HG03442 (cell line): ENCODE results near the gene FOXO1.

Experiments used
- ATAC-seq: cut with Tn5 transposase; IDR thresholded peaks from one replicate; pipeline ENCODE4 v1.9.1; 2021; ENCODE audit warnings: mild to moderate bottlenecking, moderate library complexity; ENCODE audit not compliant: unreplicated experiment

Gene FOXO1

DNA sequence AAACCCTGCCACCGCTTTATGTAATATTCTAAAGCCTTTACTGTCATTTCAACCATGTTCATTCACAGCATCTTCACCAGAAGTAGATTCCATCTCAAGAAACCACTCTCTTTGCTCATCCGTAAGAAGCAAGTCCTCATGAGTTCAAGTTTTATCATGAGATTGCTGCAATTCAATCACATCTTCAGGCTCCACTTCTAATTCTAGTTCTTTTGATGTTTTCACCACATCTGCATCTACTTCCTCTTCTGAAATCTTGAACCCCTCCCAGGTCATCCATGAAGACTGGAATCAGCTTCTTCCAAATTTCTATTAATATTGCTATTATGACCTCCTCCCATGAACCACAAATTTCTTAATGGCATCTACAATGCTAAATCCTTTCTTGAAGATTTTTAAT, 83.9 kb downstream of the FOXO1 start:
- no peak for ATAC-seq

DNA sequence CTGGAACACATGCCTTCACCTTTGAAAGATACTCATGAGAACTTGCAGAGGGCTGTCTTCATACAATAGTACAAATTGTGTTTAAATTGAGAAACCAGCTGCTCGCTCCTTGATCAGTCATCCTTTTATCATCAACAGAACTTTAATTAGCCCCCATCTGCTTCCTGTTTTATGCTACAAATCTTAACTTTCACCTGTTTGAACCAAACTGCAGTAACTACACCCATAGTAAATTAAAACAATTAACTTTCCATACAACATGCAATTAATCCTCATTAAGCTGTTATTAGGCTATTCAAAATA, 85.2 kb downstream of the FOXO1 start:
- ATAC-seq: no peak

DNA sequence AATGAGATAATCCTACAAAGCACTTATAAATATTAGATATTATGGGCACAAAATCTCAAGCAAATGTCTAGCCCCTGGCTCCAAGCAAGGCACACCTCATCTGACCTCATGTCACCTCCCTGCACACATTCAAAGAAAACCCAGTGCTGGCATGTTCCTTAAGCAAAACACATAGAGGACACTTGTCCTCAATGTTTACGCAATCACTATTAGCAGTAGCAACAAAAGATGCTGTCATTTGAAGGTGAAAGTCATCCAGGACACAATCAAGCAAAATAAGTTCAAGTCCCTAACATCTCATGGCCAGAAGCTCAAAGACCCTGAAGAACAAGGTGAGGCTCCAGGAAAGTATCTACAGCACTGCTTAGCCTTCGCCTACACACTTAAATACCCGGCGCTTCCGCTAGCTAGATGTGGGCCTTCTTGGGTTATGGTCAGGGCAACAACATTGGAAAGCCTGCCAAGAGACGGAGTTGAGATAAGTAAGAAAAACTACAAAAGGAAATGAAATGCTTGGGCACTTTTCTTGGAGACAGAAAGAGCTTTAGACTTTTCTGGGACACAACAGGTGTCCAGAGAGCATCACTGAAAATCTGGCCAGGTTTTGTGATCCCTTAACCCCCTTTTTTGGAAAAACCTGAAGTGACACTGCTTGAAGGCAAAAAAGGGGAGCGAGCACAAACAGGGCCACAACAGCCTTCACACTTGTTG, 85.7 kb downstream of the FOXO1 start:
- no peak for ATAC-seq

DNA sequence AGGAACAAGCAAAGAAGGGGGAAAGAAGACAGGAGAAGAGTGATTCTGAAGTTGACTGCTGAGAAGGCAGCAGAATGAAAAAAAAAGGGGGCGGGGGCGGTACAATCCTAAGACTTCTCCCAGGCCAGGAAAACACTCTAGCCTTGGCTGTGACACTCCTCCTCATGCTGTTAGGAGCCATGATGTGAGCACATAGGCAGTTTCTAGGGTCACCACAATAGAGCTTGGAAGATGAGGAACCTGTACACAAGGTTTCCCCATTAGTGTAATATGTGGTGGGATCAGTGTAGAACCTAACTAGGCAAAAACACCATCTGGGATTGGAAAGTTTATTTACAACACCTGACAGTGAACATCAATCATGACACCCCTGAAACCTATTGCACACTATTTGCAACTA, 86.9 kb downstream of the FOXO1 start:
- no peak for ATAC-seq

DNA sequence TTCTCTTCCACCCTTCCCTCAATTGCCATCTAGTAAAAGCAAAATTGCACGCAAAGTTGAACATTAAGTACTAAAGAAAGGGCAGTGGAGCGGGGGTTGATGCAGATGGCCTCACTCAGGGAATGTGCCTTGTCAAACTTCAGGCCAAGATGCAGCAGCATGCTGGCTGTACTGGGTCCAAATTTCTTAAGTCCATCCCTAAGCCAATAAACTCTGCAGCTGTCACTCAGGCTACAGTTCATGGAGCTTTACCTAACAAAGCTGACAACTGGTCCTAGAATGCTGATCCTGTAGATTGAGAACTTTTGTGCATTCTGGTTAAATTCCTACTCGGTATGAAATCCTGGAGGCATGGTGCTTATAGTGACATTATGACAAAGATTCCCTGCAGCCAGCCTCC, 88.4 kb downstream of the FOXO1 start:
- no peak for ATAC-seq

DNA sequence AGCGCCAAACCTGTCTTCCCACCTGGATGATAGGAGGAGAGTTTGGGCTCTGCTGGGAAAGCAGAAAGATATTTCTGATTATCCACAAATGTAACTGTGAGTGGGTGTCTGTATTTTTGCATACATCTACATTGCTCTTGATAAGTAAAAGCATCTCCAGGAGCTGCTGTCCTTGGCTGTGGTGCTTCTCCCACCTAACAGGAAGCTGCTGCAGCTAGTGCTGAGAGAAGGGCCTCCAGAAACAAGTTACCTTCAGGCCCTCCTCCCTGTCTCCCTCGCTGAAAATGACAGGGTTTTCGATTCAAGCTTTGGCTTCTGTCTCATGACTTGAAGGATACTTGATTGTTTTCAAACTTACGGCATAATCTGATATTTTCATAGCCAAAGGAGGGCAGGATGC, 90.1 kb downstream of the FOXO1 start:
- ATAC-seq: no peak

DNA sequence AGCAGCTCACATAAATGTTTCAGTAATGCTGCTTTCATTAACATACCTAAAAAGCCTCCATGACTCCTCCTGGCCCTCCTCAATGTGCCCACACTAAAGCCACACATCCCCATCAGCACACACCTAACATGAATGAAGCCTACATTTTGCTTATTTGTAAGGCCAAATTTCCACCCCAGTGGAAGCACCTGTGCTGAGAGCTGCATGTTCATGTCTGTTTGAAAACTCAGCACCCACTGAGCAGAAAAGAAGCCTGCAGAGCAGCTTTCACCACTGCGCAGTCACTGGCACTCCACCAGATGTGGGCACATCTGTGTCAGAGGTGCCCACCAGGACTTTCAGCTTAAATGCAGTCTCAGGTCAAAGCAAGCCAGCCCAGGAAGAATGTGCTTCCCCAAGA, 93.5 kb downstream of the FOXO1 start:
- ATAC-seq: no peak

DNA sequence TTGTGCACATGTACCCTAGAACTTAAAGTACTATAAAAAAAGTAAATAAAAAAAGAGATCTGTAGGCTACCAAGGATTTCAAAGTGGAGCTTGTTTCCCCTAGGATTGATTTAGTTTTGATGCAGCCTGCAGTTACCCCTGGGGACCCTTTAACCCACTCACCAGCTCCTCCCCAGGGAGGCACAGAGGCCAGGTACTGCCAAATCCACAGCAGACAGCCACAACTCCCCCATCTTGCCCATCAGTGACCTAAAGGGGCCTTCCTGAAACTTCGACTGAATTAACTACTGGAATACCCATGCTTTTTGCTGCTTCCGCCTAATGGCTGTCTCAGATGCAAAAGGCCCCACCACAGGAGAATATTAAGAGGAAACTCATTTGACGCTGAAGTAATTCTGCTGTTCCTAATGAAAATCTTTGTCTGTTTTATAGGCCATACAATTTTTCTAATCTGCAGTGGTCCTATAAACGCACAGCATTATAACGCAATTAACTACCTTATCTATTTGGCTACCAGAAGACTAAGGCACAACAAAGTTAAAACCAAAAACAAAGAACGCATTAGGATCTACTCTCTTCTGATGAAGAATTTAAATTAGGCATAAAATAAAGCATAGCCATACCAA, 95.0 kb downstream of the FOXO1 start:
- no peak for ATAC-seq

DNA sequence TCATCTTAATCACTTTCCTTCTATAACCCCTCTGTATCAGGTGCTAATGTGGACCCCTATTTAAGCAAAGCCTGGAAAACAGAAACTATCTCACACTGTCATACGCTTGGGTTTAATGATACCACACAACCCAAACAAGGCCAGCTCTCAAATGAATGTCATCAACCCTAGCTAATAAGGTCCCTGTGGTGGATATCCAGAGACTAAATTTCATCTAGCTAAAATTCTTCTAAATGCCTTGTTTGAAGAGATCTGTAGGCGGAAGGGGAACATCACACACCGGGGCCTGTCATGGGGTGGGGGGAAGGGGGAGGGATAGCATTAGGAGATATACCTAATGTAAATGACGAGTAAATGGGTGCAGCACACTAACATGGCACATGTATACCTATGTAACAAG, 95.5 kb downstream of the FOXO1 start:
- ATAC-seq: no peak

DNA sequence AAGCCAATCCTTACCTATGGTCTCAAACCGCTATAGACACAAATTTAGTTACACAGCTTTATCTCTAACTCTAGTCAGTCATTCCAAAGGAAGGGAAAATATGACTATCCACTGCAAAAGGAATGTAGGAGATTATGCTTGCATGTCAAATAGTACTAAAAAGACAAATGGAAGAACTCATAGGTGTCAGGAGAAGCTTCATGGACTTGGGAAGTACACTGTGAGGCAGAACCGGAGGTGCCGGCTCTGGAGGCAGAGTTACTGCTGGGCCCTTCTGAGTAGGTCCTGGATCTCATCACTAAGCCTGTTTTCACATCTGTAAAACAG, 97.5 kb downstream of the FOXO1 start:
- ATAC-seq: no peak

DNA sequence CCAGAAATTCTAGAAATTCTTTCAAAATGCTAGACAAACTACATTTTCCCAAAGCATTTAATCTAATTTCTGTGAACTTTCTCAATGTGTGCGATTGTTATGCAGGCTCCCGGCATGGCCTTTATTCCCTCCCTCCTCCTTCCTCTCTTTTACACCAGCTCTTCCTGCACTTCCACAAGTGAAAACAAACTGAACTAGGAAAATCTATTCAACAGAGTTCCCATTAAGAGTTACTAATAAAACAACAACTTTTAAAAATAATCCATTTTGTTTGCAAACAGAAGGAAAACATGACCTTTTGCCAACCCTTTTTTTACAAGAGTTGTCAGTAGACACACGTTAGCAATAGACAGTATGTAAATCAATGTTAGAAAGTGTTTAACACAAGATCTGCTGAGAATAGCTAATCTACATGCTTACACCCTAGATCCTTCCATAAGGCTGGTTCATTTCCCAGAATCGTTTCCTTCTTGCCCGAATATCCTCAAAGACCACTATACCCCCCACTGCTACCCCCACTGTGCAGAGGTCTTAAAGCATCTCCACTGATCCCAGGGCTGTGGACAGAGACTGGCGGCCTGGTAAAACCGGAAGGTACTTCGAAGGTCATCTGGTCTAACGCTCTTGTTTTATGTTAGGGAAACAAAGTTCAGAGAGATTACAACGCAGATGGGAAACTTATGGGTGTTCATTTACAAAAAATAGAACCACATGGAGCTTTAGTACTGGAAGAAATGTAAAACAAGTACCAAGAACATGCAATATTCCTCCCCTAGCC, 98.0 kb downstream of the FOXO1 start:
- no peak for ATAC-seq

DNA sequence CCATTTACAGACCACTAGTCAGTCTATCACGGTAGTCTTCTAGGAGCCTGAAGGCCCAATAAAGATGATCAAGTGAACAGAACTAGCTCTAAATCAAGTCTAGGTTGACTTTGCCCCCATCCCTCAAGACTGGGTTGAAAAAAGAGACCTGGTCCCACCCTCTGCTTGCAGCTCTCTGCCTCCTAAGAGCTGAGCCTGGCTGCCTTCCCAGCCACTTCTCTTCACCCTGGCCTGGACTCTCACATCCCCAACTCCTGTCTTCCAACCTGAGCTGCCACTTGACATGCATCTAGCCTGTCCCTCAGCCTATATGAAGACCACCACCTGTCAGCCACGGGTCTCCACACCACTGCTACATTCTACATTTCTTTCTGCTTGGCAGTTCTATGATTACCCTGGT, 99.6 kb downstream of the FOXO1 start:
- no peak for ATAC-seq

DNA sequence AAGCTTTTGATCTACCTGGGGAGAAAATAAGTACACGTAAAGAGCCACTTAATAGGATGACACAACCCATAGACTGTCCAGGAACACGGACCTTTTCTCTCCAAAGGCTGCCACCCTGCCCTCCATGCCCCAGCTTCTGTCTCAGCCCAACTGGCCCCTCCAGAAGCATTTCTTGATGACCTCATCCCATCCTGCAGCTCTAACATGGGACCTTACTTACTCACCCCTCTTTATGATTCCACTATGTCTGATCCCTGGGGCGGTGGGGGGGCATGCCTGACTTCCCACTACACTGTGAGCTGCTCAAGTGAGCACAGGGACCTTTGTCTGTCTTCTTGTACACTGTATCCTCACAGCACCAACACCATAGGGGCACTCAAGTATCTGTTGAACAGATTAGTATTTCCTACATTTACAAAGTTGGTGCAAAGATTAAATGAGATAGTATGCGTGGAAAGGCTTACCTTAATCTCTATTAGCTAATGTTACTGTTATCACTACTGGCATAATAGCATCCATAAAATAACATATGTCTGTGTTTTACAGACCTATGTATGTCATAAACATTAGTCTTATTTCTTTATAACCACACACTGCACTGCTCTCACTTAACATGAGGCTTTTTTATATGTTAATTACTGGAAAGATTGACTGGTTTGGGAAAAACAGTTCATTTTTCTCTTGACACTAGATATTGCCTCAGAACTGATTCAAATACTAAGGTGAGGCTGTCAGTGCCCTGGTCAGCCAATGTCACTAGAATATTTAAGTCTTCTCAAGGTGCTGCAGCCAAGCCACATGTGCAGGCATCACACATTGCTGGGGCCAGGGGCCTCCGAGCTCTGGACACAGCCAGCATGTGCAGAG, 100.9 kb downstream of the FOXO1 start:
- no peak for ATAC-seq

DNA sequence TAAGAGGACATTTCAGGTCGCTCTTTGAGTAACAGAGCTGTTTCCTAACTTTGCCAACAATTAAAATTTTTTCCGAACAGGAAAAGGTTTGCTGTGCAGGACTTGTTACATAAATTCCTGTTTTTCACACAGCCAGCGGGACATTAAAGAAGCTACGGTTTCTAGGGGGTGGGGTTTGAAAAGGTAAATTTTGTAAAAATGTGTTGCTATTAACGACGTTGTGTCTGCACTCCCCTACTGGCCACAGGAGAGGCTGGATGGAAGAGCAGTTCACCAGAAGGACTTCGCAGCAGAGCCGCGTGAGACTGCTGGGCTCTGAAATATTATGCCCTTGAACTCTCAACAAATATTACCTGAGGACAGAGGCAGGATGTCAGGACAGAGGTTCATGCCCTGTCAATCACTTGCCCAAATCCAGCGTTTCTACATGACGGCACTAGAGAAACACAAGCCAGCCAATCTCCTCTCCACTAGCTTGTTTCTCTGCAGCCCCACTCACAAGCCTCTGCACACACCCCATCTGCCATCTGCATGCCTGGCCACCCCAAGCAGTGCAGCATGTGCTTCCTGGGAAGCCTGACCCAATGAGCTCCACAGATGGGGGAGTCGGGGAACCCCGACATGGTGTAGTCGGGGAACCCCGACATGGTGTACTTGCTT, 102.0 kb downstream of the FOXO1 start:
- ATAC-seq: no peak

DNA sequence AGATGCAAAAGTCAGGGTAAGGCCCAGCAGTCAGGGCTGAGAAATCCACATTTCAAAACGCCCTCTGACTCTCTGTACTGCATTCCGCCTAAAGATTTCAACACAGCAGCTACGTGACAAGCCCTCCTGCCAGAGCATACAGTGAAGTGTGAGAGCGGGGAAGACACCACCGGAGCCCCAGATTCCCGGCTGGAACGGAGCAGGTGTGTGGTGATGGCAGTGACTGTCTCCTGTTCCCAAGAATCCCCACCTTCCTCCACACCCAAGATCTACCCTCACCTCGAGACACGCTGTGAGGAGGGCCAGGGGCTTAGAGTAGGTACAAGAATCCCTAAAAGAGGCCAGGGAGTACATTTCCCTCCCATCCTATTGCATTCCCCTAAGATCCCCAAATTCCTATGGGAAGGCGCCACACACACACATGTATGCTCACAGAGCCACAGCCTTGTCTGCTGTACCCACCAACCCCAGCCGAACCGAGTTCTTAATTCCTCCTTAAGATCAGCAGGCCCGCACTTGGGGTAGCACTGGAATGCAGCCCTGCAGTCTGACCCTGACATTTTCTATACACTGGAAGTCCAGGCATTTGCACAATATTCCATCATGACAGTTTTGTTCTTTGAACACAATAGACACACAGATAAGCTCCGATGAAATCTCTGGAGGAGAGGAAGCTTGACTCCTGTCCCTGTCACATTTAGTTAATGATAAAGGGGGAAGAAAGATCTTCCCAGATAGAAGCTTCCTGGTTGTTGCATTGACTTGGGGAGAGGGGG, 102.9 kb downstream of the FOXO1 start:
- ATAC-seq: no peak

DNA sequence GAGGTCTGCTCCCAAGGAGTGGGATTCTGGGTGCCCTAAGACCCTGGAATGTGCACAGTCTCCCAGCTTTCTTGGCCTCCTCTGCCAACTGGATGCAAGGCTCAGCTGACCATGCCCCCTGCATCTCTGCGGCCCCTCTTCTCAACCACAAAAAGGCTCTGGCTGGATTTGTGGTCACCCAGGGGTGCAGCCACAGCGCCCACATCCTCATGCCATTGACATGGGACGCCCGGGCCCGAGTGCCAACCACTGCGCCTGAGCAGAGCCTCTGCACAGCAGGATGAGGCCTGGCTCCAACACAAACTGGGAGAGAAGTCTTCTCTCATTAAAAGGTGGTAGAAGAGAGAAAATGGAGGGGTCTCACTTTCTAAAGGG, 103.5 kb downstream of the FOXO1 start:
- no peak for ATAC-seq

DNA sequence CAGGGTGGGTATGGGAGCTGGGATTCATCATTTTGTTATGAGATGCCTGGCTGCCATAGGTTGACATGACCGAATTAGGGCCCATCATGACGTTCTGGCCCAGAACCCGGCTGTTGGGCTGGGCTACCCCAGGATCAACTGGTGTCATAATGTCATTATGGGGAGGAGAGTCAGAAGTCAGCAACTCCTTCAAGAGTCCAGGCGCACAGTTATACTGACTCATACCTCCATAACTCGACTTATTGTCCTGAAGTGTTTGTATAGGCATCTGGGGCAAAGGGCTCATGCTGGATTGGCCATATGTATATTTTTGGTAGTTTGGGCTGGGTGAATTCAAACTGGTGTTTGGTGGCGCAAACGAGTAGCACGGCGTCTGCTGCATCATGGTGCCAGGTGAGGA, 106.5 kb downstream of the FOXO1 start:
- no peak for ATAC-seq

DNA sequence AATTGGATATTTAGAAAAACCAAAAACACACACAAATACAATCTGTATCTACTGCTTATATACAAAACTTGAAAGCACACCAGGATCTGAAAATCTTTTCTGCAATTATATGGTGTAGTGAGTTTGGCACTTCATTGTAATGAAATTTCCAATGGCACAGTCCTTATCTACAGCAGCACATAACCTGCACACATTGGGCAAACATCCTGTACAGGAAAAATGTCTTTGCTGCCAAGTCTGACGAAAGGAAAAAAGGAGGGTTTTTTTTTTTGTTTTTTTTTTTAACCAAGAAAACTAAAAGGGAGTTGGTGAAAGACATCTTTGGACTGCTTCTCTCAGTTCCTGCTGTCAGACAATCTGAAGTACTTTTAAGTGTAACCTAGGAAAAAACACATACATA, 107.8 kb downstream of the FOXO1 start:
- no peak for ATAC-seq

DNA sequence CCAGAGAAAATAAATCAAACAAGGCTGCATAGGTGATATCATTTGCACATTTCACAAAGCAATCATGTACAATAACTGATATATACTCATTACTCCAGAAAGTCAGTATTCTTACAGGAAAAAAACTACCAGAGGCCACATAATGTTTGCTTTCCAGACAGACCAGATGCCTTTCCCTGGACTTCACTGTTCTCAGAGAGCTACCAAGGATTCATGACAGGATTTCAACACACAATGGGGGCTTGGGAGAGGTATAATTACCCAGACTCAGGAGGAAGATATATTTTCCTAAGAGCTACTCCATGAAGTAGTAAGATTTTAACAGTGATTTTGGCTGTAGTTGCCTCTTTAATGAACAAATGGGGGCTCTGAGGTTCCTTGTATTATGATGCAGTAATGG, 110.0 kb downstream of the FOXO1 start:
- ATAC-seq: no peak

DNA sequence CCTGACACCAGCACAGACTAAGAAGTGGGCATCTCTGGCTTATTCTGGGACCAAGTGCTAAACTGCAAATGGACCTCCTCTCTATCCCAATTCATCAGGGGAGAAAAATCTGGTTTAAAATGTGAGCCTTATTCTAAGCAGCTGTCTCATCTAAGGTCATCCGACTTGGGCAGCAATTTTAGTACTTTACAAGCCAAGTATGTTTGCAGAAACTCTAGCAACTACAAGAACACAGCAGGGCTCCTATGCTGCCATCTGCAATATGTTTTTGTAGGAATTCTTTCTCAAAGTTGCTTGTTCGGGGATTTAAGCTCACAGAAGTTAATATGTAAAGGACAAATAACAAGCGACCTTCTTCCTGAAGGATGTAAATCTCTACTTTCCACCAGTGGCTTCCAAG, 113.1 kb downstream of the FOXO1 start:
- ATAC-seq: no peak
